Breast epithelium (tissue), 4 donors: ENCODE data around the gene GCNA. TPM values are rescaled to one million over a fixed set of nuclear protein-coding genes. Genes with fewer than 3 reads are reported as not detected.

ENCODE experiments used
- DNase-seq, 2 donors: peaks; one replicate each; pipeline ENCODE4 v3.0.0-alpha.2; 2019; ENCODE audit warnings: low spot score in 2 of 2
- H3K27ac ChIP-seq, 2 donors: fragments of 200-600 bp; sonication (generic) in 1 of 2; one replicate each; pipeline ENCODE4 v1.5.1; 2016 to 2019; ENCODE audit warnings: mild to moderate bottlenecking in 1 of 2
- H3K27me3 ChIP-seq, 2 donors: fragments of 200-600 bp; sonication (generic) in 1 of 2; one replicate each; pipeline versions ENCODE4 v1.5.1 to v1.6.0; 2017 to 2019; ENCODE audit warnings: control low read depth in 1 of 2, mild to moderate bottlenecking in 1 of 2
- H3K36me3 ChIP-seq: fragments of 200-600 bp; one replicate; pipeline ENCODE4 v1.5.1; 2019
- H3K4me1 ChIP-seq, 2 donors: fragments of 200-600 bp; sonication (generic); one replicate each; pipeline ENCODE4 v1.5.1; 2016 to 2019; ENCODE audit warnings: control low read depth in 1 of 2
- H3K4me3 ChIP-seq, 3 donors: fragments of 200-600 bp; sonication (generic); 1 replicate in 2 of 3; 2 replicates in 1 of 3; pipeline ENCODE4 v1.5.1; 2016 to 2019; ENCODE audit warnings: mild to moderate bottlenecking in 3 of 3, moderate library complexity in 2 of 3
- H3K9me3 ChIP-seq, 2 donors: fragments of 200-600 bp; sonication (generic) in 1 of 2; one replicate each; pipeline ENCODE4 v1.5.1; 2016 to 2019; ENCODE audit warnings: control low read depth in 1 of 2
- CTCF ChIP-seq, 3 donors: fragments of 450-650 bp; IDR thresholded peaks; one replicate each; pipeline ENCODE4 v1.5.1; 2016 to 2017; ENCODE audit warnings: antibody characterized with exemption in 3 of 3, mild to moderate bottlenecking in 3 of 3, moderate library complexity in 3 of 3
- POLR2A ChIP-seq: fragments of 450-650 bp; IDR thresholded peaks from one replicate; pipeline ENCODE4 v1.6.1; 2016; ENCODE audit warnings: antibody characterized with exemption, mild to moderate bottlenecking, moderate library complexity
- POLR2AphosphoS5 ChIP-seq, 3 donors: sonication (generic); formaldehyde crosslinking; IDR thresholded peaks; one replicate each; pipeline ENCODE4 v1.6.1; 2017; ENCODE audit warnings: antibody characterized with exemption in 3 of 3
- intact Hi-C: fragments of 100-400 bp; cut with DNase I; formaldehyde crosslinking; loops from one replicate; pipeline ENCODE4 v1.15.1; 2023; ENCODE audit warnings: low total_unique reads
- total RNA-seq, 3 donors: library from RNA; depleted of rRNA; stranded (reverse); fragments of >200 nt; gene quantifications; one replicate each; pipeline ENCODE4 v1.1.0, GENCODE V29; 2016

GCNA gene
- total RNA-seq, 3 donors from 2014 or later: 2.3 to 3.0 (median 2.6) TPM

- Histone ChIP-seq H3K4me3 (no peak overlapping the region), H3K36me3 (no peaks in the 10 kb centered on the region), H3K9me3 (peaks cover 5 to 8% of the 10 kb centered on the region in 2 donors), H3K27ac (no peak overlapping the region), H3K27me3 (peaks cover 0 to 19% of the 10 kb centered on the region in 2 donors), H3K4me1 (no peaks in the 10 kb centered on the region)
- DNase-seq: no peak
- intact Hi-C loops: no loop called here
- no peak for TF ChIP-seq CTCF (IDR thresholded peaks at IDR 0.05)
- TF ChIP-seq POLR2A: no peak
- TF ChIP-seq POLR2AphosphoS5 (IDR thresholded peaks at IDR 0.05): no peak
Observed at GRCh38 chrX:71599965-71600364, 21.7 kb downstream of the GCNA start.

- no peak for DNase-seq
- H3K9me3 ChIP-seq: peaks cover 5 to 8% of the 10 kb centered on the region in 2 donors
- H3K27ac ChIP-seq: no peak overlapping the region
- no peaks in the 10 kb centered on the region for H3K36me3 ChIP-seq
- intact Hi-C loops: no loop called here
- H3K4me1 ChIP-seq: no peaks in the 10 kb centered on the region
- no peak overlapping the region for H3K4me3 ChIP-seq
- TF ChIP-seq CTCF (IDR thresholded peaks at IDR 0.05): no peak
- no peak for TF ChIP-seq POLR2AphosphoS5 (IDR thresholded peaks at IDR 0.05)
- no peak for TF ChIP-seq POLR2A
- H3K27me3 ChIP-seq: peaks cover 0 to 30% of the 10 kb centered on the region in 2 donors
Observed at GRCh38 chrX:71603618-71604017, 25.4 kb downstream of the GCNA start.

- no peak overlapping the region for H3K27ac ChIP-seq
- DNase-seq: no peak
- peaks cover 5 to 8% of the 10 kb centered on the region in 2 donors for H3K9me3 ChIP-seq
- no peaks in the 10 kb centered on the region for H3K36me3 ChIP-seq
- intact Hi-C loops: no loop called here
- H3K27me3 ChIP-seq: peaks cover 0 to 29% of the 10 kb centered on the region in 2 donors
- no peak for TF ChIP-seq POLR2A
- no peaks in the 10 kb centered on the region for H3K4me1 ChIP-seq
- no peak overlapping the region for H3K4me3 ChIP-seq
Observed at GRCh38 chrX:71604141-71604540, 25.9 kb downstream of the GCNA start.

GRCh38 chrX:71604796-71605568 lies 26.7 kb downstream of the GCNA start:
- DNase-seq: no peak
- Histone ChIP-seq H3K27me3 (peaks cover 0 to 36% of the 10 kb centered on the region in 2 donors), H3K4me1 (no peaks in the 10 kb centered on the region), H3K36me3 (no peaks in the 10 kb centered on the region), H3K4me3 (no peak overlapping the region), H3K9me3 (peaks cover 5 to 8% of the 10 kb centered on the region in 2 donors), H3K27ac (no peak overlapping the region)
- TF ChIP-seq CTCF (IDR thresholded peaks at IDR 0.05) (no peak), POLR2AphosphoS5 (IDR thresholded peaks at IDR 0.05) (no peak), POLR2A (no peak)
- intact Hi-C loops: no loop called here

GRCh38 chrX:71606536-71607216 lies 28.4 kb downstream of the GCNA start:
- peaks cover 5 to 8% of the 10 kb centered on the region in 2 donors for H3K9me3 ChIP-seq
- no peaks in the 10 kb centered on the region for H3K36me3 ChIP-seq
- intact Hi-C loops: no loop called here
- peaks cover 0 to 41% of the 10 kb centered on the region in 2 donors for H3K27me3 ChIP-seq
- no peak overlapping the region for H3K27ac ChIP-seq
- no peak for TF ChIP-seq CTCF (IDR thresholded peaks at IDR 0.05)
- no peak for TF ChIP-seq POLR2A
- no peak for TF ChIP-seq POLR2AphosphoS5 (IDR thresholded peaks at IDR 0.05)
- H3K4me1 ChIP-seq: no peaks in the 10 kb centered on the region
- H3K4me3 ChIP-seq: no peak overlapping the region
- no peak for DNase-seq
